HepG2 (cell line): ENCODE measurements around the gene PRKCZ. TPM values are rescaled to one million over a fixed set of nuclear protein-coding genes. Genes with fewer than 3 reads are reported as not detected.

Experiments
- BCL6 ChIP-seq: IDR thresholded peaks from 2 replicates; pipeline ENCODE4 v1.6.1; 2016; ENCODE audit warnings: missing genetic modification reagents, missing compliant biosample characterization
- MTA1 ChIP-seq: sonication (generic); formaldehyde crosslinking; IDR thresholded peaks from 2 replicates; pipeline ENCODE4 v1.4.0; 2020; ENCODE audit warnings: missing genetic modification reagents, mild to moderate bottlenecking, borderline replicate concordance
- NFAT5 ChIP-seq: sonication (generic); formaldehyde crosslinking; IDR thresholded peaks from 2 replicates; pipeline ENCODE4 v1.4.0; 2020; ENCODE audit warnings: missing genetic modification reagents
- NFE2 ChIP-seq: sonication (generic); formaldehyde crosslinking; IDR thresholded peaks from 2 replicates; pipeline ENCODE4 v1.4.0; 2020; ENCODE audit warnings: missing genetic modification reagents
- NPAS2 ChIP-seq: sonication (generic); formaldehyde crosslinking; IDR thresholded peaks from 2 replicates; pipeline ENCODE4 v1.8.0; 2022; ENCODE audit warnings: mild to moderate bottlenecking, missing genetic modification reagents, borderline replicate concordance
- SNAPC5 ChIP-seq: sonication (generic); formaldehyde crosslinking; IDR thresholded peaks from 2 replicates; pipeline ENCODE4 v1.8.1; 2023; ENCODE audit warnings: mild to moderate bottlenecking, missing genetic modification reagents, borderline replicate concordance
- TFDP1 ChIP-seq: IDR thresholded peaks from 2 replicates; pipeline ENCODE4 v1.6.1; 2016; ENCODE audit warnings: missing compliant biosample characterization, missing genetic modification reagents, borderline replicate concordance
- TRIM24 ChIP-seq: sonication (generic); formaldehyde crosslinking; IDR thresholded peaks from 2 replicates; pipeline ENCODE4 v1.8.0; 2022; ENCODE audit warnings: mild to moderate bottlenecking, missing genetic modification reagents
- ZBTB46 ChIP-seq: sonication (generic); formaldehyde crosslinking; IDR thresholded peaks from 2 replicates; pipeline ENCODE4 v1.4.0; 2020; ENCODE audit warnings: mild to moderate bottlenecking, missing genetic modification reagents, borderline replicate concordance
- ZNF124 ChIP-seq: sonication (generic); formaldehyde crosslinking; IDR thresholded peaks from 2 replicates; pipeline ENCODE4 v1.4.0; 2020; ENCODE audit warnings: missing genetic modification reagents
- ZNF512 ChIP-seq: sonication (generic); formaldehyde crosslinking; IDR thresholded peaks from 2 replicates; pipeline ENCODE4 v1.4.0; 2020; ENCODE audit warnings: mild to moderate bottlenecking, missing genetic modification reagents
- ZNF609 ChIP-seq: sonication (generic); formaldehyde crosslinking; IDR thresholded peaks from 2 replicates; pipeline ENCODE4 v1.4.0; 2020; ENCODE audit warnings: mild to moderate bottlenecking, missing genetic modification reagents, borderline replicate concordance
- ZNF740 ChIP-seq: sonication (generic); formaldehyde crosslinking; IDR thresholded peaks from 2 replicates; pipeline ENCODE4 v1.4.0; 2020; ENCODE audit warnings: missing genetic modification reagents
- polyA plus RNA-seq, 8 experiments: library from polyadenylated mRNA; depleted of rRNA in 3 of 8; stranded (reverse) in 7 of 8; unstranded in 1 of 8; fragments of >200 nt; fragmentation: Illumina TruSeq in 4 of 8; extraction: Trizol in 4 of 8; gene quantifications; 2 replicates each; pipeline versions ENCODE4 v1.2.1 to v1.2.3, GENCODE V29; 2011 to 2016; ENCODE audit warnings: low read depth in 4 of 8, missing spikeins in 1 of 8, mixed read lengths in 1 of 8; ENCODE audit not compliant: insufficient read depth in 1 of 8
- total RNA-seq, 5 experiments: library from RNA; depleted of rRNA; stranded (reverse); fragments of >200 nt; fragmentation: Illumina TruSeq; extraction: Trizol; gene quantifications; 2 replicates each; pipeline ENCODE4 v1.2.3, GENCODE V29; 2016; ENCODE audit warnings: low read depth in 1 of 5

Gene PRKCZ
- total and polyA plus RNA-seq, 2 of the 13 experiments (the other 11 are each of a cell fraction or from before 2014, with no cell fraction given): 34.7 to 85.2 TPM

GRCh38 chr1:2049225-2049717 lies 940 bp upstream of the PRKCZ start (continued):
- TF ChIP-seq NFAT5 (CRISPR knock-in tag) (peak; percentile 87; the same call in 1 of the 2 replicates), ZBTB46 (CRISPR knock-in tag) (no peak), SNAPC5 (CRISPR knock-in tag) (no peak), TRIM24 (CRISPR knock-in tag) (no peak), ZNF124 (CRISPR knock-in tag) (no peak), ZNF609 (CRISPR knock-in tag) (no peak), NPAS2 (CRISPR knock-in tag) (no peak), NFE2 (CRISPR knock-in tag) (no peak), ZNF512 (no peak), ZNF740 (CRISPR knock-in tag) (peak; percentile 12; the same call in 1 of the 2 replicates), TFDP1 (CRISPR knock-in tag) (peak; percentile 86), BCL6 (CRISPR knock-in tag) (no peak), MTA1 (CRISPR knock-in tag) (no peak)
